Kidney epithelial cell (primary cell): Measurements from ENCODE around the gene FAM120A. TPM values are rescaled to one million over a fixed set of nuclear protein-coding genes. Genes with fewer than 3 reads are reported as not detected.

Source experiments
- DNase-seq: peaks from one replicate; pipeline ENCODE4 v3.0.0-alpha.2; 2010; ENCODE audit warnings: low read depth
- H3K27me3 ChIP-seq: 2 replicates; pipeline ENCODE4 v1.6.0; 2011; ENCODE audit warnings: low read length; ENCODE audit not compliant: control insufficient read depth, insufficient read depth
- H3K36me3 ChIP-seq: 2 replicates; pipeline ENCODE4 v1.5.1; 2011; ENCODE audit warnings: low read length; ENCODE audit not compliant: control insufficient read depth, insufficient read depth
- H3K4me3 ChIP-seq: 2 replicates; pipeline ENCODE4 v1.5.1; 2011; ENCODE audit warnings: low read depth, mild to moderate bottlenecking, control low read depth, low read length
- CTCF ChIP-seq: IDR thresholded peaks from 2 replicates; pipeline ENCODE4 v1.5.1; 2011; ENCODE audit warnings: mild to moderate bottlenecking, moderate library complexity, low read length, control low read depth, inconsistent platforms; ENCODE audit not compliant: insufficient read depth, poor library complexity, severe bottlenecking
- total RNA-seq: library from RNA; depleted of rRNA; stranded (reverse); fragments of >200 nt; gene quantifications from 2 replicates; pipeline ENCODE4 v1.2.3, GENCODE V29; 2015

FAM120A gene
- total RNA-seq, 1 donor from 2014 or later = 59.0 TPM

DNA sequence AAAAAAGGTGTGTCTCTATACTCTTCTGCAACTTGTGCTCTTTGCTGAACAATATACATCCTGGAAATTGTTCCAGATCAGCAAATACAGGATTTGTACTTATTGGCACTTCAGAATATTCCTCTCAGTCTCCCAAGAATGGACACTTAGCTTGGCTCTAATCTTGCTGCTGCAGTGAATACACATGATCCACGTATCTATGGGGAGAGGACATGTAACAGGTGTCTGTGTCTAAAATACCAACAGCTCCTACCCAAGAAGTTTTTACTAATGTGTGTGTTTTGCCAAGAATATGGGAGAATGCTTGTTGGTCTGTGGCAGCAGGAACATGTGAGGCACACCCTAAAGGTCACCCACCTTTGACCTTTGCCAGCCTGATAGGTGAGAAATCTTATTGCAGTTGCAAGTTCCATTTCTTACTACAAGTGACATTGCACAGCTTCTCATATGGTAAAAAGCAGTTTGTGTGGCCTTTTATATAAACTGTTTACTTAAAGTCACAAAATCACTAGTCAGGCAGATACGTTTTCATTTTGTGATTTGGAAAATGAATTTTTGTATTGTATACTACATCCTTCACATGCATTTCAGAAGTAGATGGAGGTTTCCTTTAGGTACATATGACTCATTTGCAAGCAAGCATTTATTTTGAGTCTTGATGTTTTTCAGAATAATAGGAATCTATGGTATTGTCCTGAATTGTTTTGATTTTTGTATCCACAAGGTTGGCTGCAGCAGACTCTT, 160.7 kb downstream of the FAM120A start:
- TF ChIP-seq CTCF = no peak
- Histone ChIP-seq H3K4me3 (no peak overlapping the region), H3K36me3 (no peaks in the 10 kb centered on the region), H3K27me3 (no peaks in the 10 kb centered on the region)
- DNase-seq = no peak

DNA sequence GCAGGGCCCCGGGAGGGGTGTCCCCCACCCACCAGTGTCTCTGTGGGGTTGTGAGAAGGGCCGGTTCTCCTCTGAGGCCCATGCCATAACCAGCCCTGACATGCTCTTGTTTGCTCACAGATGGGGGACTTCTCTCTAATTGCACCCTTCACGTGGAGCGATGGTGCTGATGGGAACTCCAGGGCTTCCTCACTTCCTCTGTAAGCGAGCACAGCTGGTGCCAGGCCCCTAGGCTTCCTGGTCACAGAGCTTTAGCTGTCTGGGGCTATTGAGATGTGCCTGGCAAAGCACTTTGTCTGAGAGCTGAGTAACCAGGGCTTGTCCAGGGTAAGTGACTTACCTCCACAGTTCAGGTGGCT, 161.3 kb downstream of the FAM120A start:
- Histone ChIP-seq H3K4me3 (no peak overlapping the region), H3K36me3 (no peaks in the 10 kb centered on the region), H3K27me3 (no peaks in the 10 kb centered on the region)
- TF ChIP-seq CTCF = no peak
- DNase-seq = no peak

GRCh38 chr9:93613174-93613573, 161.7 kb downstream of the FAM120A start:
- H3K36me3 ChIP-seq = no peaks in the 10 kb centered on the region
- no peak overlapping the region for H3K4me3 ChIP-seq
- no peak for TF ChIP-seq CTCF
- no peak for DNase-seq
- no peaks in the 10 kb centered on the region for H3K27me3 ChIP-seq

DNA sequence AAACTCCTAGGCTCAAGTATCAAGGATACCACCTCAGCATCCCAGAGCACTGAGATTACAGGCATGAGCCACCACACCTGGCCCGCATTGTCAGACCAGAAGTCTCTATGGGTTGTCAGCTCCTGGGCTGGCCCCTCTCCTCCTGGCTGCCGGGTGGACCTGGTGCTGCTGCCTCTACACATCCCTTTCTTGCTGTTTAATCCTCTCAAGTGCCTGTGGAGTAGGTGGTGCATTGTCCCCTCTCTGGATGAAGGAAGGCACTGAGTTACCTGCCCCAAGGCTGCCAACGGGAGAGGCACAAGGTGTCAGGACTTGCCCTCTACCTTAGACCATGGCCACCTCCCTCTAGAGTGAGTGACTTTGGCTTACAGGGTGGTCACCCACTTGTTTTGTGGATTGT, 162.3 kb downstream of the FAM120A start:
- H3K4me3 ChIP-seq = no peak overlapping the region
- DNase-seq = no peak
- TF ChIP-seq CTCF = no peak
- no peaks in the 10 kb centered on the region for H3K36me3 ChIP-seq
- no peaks in the 10 kb centered on the region for H3K27me3 ChIP-seq

DNA sequence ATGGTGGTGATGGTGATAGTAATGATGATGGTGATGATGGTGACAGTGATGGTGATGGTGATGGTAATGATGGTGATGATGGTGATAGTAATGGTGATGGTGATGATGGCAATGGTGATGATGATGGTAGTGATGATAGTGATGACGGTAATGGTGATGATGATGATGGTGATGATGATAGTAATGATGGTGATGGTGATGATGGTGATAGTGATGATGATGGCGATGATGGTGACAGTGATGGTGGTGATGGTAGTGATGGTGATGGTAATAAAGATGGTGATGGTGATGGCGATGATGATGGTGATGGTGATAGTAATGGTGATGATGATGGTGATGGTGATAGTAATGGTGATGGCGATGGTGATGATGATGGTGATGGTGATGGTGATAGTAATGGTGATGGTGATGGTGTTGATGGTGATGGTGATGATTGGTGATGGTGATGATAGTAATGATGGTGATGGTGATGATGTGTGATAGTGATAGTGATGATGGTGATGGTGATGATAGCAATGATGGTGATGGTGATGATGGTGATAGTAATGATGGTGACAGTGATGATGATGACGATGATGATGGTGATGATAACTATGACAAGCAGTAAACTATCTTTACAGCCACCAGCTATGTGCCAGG, 163.5 kb downstream of the FAM120A start:
- Histone ChIP-seq H3K36me3 (no peaks in the 10 kb centered on the region), H3K4me3 (no peak overlapping the region), H3K27me3 (no peaks in the 10 kb centered on the region)
- no peak for DNase-seq
- TF ChIP-seq CTCF = no peak

Other genes starting within 250 kb of the FAM120A start
- gene FAM120AOS, start 1.9 kb downstream of the FAM120A start, total RNA-seq = 41.7 and 51.0 TPM in 2 replicates
- 20.4 and 22.3 TPM in 2 replicates for gene PHF2, start 124.9 kb downstream of the FAM120A start, total RNA-seq